Astrocyte (in vitro differentiated cells and primary cell): ENCODE measurements around the gene EYS. TPM values are rescaled to one million over a fixed set of nuclear protein-coding genes. Genes with fewer than 3 reads are reported as not detected.

Experiments used
- DNase-seq: peaks from one replicate; pipeline ENCODE4 v3.0.0-alpha.2; 2010; ENCODE audit warnings: low read depth
- FAIRE-seq: peaks from 2 replicates; lab custom pipeline; 2011; peaks lifted over from hg19 to GRCh38; lab: Jason Lieb, UNC
- H2AFZ ChIP-seq: 2 replicates; pipeline ENCODE4 v1.6.0; 2012; ENCODE audit warnings: low read depth, low read length, inconsistent platforms
- H3K27ac ChIP-seq: 2 replicates; pipeline ENCODE4 v1.5.1; 2011; ENCODE audit warnings: low read depth, low read length, inconsistent platforms
- H3K27me3 ChIP-seq: 2 replicates; pipeline ENCODE4 v1.6.0; 2011; ENCODE audit warnings: low read length, inconsistent platforms; ENCODE audit not compliant: insufficient read depth
- H3K36me3 ChIP-seq: 2 replicates; pipeline ENCODE4 v1.5.1; 2011; ENCODE audit warnings: low read length, inconsistent platforms; ENCODE audit not compliant: insufficient read depth
- H3K4me1 ChIP-seq: 2 replicates; pipeline ENCODE4 v1.5.1; 2011; ENCODE audit warnings: low read length, inconsistent platforms; ENCODE audit not compliant: insufficient read depth
- H3K4me2 ChIP-seq: 2 replicates; pipeline ENCODE4 v1.6.0; 2012; ENCODE audit warnings: low read length, inconsistent platforms
- H3K4me3 ChIP-seq: 2 replicates; pipeline ENCODE4 v1.5.1; 2011; ENCODE audit warnings: low read depth, mild to moderate bottlenecking, low read length, inconsistent platforms; ENCODE audit not compliant: insufficient read depth
- H3K79me2 ChIP-seq: 2 replicates; pipeline ENCODE4 v1.6.0; 2012; ENCODE audit warnings: mild to moderate bottlenecking, low read length, inconsistent platforms; ENCODE audit not compliant: insufficient read depth
- H3K9ac ChIP-seq: 2 replicates; pipeline ENCODE4 v1.6.0; 2012; ENCODE audit warnings: mild to moderate bottlenecking, low read length, inconsistent platforms
- H3K9me3 ChIP-seq: 2 replicates; pipeline ENCODE4 v1.5.1; 2012; ENCODE audit warnings: low read depth, mild to moderate bottlenecking, low read length, inconsistent platforms; ENCODE audit not compliant: insufficient read depth
- H4K20me1 ChIP-seq: 2 replicates; pipeline ENCODE4 v1.6.0; 2012; ENCODE audit warnings: low read length, inconsistent platforms; ENCODE audit not compliant: insufficient read depth
- H3K27ac Mint-ChIP-seq: one replicate; pipeline ENCODE4 v1.8.0; 2021; ENCODE audit warnings: mild to moderate bottlenecking, mixed read lengths; ENCODE audit not compliant: unreplicated experiment
- H3K27me3 Mint-ChIP-seq: one replicate; pipeline ENCODE4 v1.8.0; 2021; ENCODE audit warnings: low read depth, mixed read lengths; ENCODE audit not compliant: unreplicated experiment
- H3K36me3 Mint-ChIP-seq: one replicate; pipeline ENCODE4 v1.8.0; 2021; ENCODE audit warnings: low read depth, mixed read lengths; ENCODE audit not compliant: unreplicated experiment
- H3K4me1 Mint-ChIP-seq: one replicate; pipeline ENCODE4 v1.8.0; 2021; ENCODE audit warnings: low read depth, mixed read lengths; ENCODE audit not compliant: unreplicated experiment
- H3K4me3 Mint-ChIP-seq: one replicate; pipeline ENCODE4 v1.8.0; 2021; ENCODE audit warnings: mild to moderate bottlenecking, moderate library complexity, mixed read lengths; ENCODE audit not compliant: unreplicated experiment
- H3K9me3 Mint-ChIP-seq: one replicate; pipeline ENCODE4 v1.8.0; 2021; ENCODE audit warnings: mild to moderate bottlenecking, mixed read lengths; ENCODE audit not compliant: unreplicated experiment
- CTCF ChIP-seq: IDR thresholded peaks from 2 replicates; pipeline ENCODE4 v1.5.1; 2011; ENCODE audit warnings: low read depth, mild to moderate bottlenecking, inconsistent platforms, low read length, moderate library complexity; ENCODE audit not compliant: insufficient read depth
- EZH2 ChIP-seq: IDR thresholded peaks from 2 replicates; pipeline ENCODE4 v1.6.1; 2012; ENCODE audit warnings: mild to moderate bottlenecking, low read length, inconsistent platforms; ENCODE audit not compliant: insufficient read depth
- total RNA-seq: library from RNA; stranded (reverse); gene quantifications from 2 replicates; pipeline ENCODE4 v1.2.1, GENCODE V29; 2021

EYS gene
- total RNA-seq, 1 donor from 2014 or later, result 0.16 TPM

- no peak overlapping the region for H2AFZ ChIP-seq
- no peaks in the 10 kb centered on the region for H4K20me1 ChIP-seq
- H3K79me2 ChIP-seq, result no peaks in the 10 kb centered on the region
- Mint-ChIP-seq H3K4me1 (no peaks in the 10 kb centered on the region), H3K27me3 (no peaks in the 10 kb centered on the region), H3K4me3 (no peak overlapping the region), H3K9me3 (no peaks in the 10 kb centered on the region), H3K27ac (no peak overlapping the region), H3K36me3 (no peaks in the 10 kb centered on the region)
- H3K9me3 ChIP-seq, result no peaks in the 10 kb centered on the region
- DNase-seq (no peak), FAIRE-seq (no peak)
- H3K4me3 ChIP-seq, result no peak overlapping the region
- no peaks in the 10 kb centered on the region for H3K4me1 ChIP-seq
- no peaks in the 10 kb centered on the region for H3K27me3 ChIP-seq
- TF ChIP-seq CTCF (no peak), EZH2 (no peak)
- no peaks in the 10 kb centered on the region for H3K36me3 ChIP-seq
- H3K4me2 ChIP-seq, result no peak overlapping the region
- H3K9ac ChIP-seq, result no peak overlapping the region
- H3K27ac ChIP-seq, result no peak overlapping the region
Observed at GRCh38 chr6:65075705-65076230, 631.3 kb downstream of the EYS start.

DNA sequence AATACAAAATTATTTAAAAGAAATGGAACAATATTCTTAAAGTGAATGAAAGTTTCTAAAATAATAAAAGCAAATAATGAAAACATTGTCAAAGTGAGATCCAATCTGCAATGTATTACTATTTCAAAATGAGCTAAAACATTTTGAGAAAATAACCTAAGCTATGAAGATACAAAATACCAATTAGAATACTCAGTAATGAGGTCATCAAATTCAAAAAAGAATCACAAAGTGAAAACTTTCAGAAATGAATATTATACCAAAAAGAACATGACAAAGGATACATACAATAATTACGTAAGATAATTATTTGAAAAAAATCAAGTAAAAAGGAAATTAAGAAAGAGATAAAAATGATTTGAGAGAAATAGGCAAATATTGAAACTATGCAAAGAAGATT is 634.5 kb downstream of the EYS start:
- Histone ChIP-seq H3K4me1 (no peaks in the 10 kb centered on the region), H3K27me3 (no peaks in the 10 kb centered on the region), H4K20me1 (no peaks in the 10 kb centered on the region), H2AFZ (no peak overlapping the region), H3K27ac (no peak overlapping the region), H3K4me2 (no peak overlapping the region), H3K79me2 (no peaks in the 10 kb centered on the region), H3K9ac (no peak overlapping the region), H3K9me3 (no peaks in the 10 kb centered on the region), H3K36me3 (no peaks in the 10 kb centered on the region), H3K4me3 (no peak overlapping the region)
- DNase-seq (no peak), FAIRE-seq (no peak)
- Mint-ChIP-seq H3K27me3 (no peaks in the 10 kb centered on the region), H3K36me3 (no peaks in the 10 kb centered on the region), H3K4me1 (no peaks in the 10 kb centered on the region), H3K4me3 (no peak overlapping the region), H3K9me3 (no peaks in the 10 kb centered on the region), H3K27ac (no peak overlapping the region)
- TF ChIP-seq EZH2 (no peak), CTCF (no peak)

- DNase-seq, result no peak
- H4K20me1 ChIP-seq, result no peaks in the 10 kb centered on the region
- Mint-ChIP-seq H3K4me1 (no peaks in the 10 kb centered on the region), H3K36me3 (no peaks in the 10 kb centered on the region), H3K27me3 (no peaks in the 10 kb centered on the region), H3K27ac (no peak overlapping the region), H3K9me3 (no peaks in the 10 kb centered on the region), H3K4me3 (no peak overlapping the region)
- no peak overlapping the region for H3K4me3 ChIP-seq
- H3K9ac ChIP-seq, result no peak overlapping the region
- no peak overlapping the region for H2AFZ ChIP-seq
- H3K27me3 ChIP-seq, result no peaks in the 10 kb centered on the region
- no peaks in the 10 kb centered on the region for H3K79me2 ChIP-seq
- TF ChIP-seq CTCF, result no peak
- no peak for TF ChIP-seq EZH2
- no peaks in the 10 kb centered on the region for H3K36me3 ChIP-seq
- H3K9me3 ChIP-seq, result no peaks in the 10 kb centered on the region
- no peak for FAIRE-seq
- no peaks in the 10 kb centered on the region for H3K4me1 ChIP-seq
- H3K27ac ChIP-seq, result no peak overlapping the region
- H3K4me2 ChIP-seq, result no peak overlapping the region
Observed at GRCh38 chr6:65071480-65071879, 635.5 kb downstream of the EYS start.
